Measurements from ENCODE around the gene JMJD7.

JMJD7 gene

DNA sequence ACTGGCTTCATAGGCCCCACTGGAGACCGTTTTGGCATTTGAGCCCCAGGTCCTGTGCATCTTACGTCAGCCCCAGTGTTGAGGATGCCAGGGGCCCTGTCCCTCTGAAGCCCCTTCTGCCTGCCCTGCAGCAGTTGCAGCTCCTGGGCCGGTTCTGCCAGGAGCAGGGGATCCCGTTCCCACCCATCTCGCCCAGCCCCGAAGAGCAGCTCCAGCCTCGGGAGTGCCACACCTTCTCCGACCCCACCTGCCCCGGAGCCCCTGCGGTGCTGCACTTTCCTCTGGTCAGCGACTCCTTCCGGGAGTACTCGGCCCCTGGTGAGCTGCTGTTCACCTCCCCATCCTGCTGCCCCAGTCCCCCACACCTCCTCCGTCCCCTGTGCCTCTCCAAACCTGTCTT, 19.3 kb downstream of the JMJD7 start:
- DNase-seq: no peak

DNA sequence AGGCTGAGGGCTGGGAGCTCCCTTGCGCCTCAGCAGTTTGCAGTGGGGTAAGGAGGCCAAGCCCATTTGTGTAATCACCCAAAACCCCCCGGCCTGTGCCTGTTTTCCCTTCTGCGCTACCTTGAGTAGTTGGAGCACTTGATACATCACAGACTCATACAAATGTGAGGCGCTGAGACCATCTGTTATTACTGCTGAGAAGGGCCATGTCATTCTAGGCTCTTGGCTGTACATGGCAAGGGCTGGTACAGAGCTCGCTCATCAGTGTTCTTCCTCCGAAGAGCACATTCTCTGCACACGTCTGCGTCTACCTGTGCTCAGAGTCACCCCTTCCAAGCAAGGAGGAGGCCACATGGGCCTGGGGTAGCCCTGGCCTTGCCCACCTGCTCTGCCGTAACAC, 20.1 kb downstream of the JMJD7 start:
- no peak for DNase-seq

GRCh38 chr15:41848631-41849030, 20.7 kb downstream of the JMJD7 start:
- DNase-seq: no peak

DNA sequence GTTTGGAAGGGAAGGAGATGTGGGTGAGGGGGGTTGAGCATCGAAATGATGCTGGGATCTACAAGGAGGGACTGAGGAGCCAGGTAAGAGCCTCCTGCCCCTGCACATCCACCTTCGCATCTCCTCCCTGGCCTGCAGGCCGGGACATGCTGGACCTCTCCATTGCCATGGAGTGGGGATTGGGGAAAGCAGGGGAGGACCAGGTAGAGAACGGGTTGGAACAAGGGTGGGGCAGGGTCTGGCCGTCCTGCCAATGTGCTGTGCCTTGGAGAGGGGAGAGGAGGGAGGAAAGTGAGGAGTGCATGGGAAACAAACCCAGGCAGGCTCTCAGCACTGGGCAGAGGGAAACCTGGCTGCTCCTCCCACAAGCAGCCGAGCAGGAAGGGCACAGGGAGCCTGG, 21.3 kb downstream of the JMJD7 start:
- DNase-seq: no peak

- no peak for DNase-seq
These were observed 22.0 kb downstream of the JMJD7 start for GRCh38 chr15:41849861-41850260.

- no peak for DNase-seq
These were observed 22.7 kb downstream of the JMJD7 start for GRCh38 chr15:41850482-41851166.

DNA sequence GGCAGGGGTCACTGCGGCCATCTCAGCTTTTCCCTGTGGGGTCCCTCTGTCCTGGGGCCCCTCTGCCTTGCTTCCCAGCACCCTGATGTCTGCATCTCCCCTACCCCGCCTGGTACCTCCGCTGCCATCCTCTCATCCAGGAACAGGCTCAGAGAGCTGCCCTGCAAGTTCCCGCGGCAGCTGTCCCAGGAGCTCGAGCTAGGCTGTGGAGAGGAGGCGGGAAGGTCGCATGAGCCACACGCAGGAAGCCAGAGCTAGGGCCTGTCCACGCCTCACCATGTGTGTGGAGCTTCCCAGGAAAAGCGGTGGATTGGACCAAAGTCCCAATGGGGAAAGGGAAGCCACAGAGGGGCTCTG, 23.3 kb downstream of the JMJD7 start:
- DNase-seq: no peak

- DNase-seq: no peak
These were observed 24.0 kb downstream of the JMJD7 start for GRCh38 chr15:41851755-41852370.

- no peak for DNase-seq
These were observed 25.1 kb downstream of the JMJD7 start for GRCh38 chr15:41852736-41853590.

- no peak for DNase-seq
These were observed 25.9 kb downstream of the JMJD7 start for GRCh38 chr15:41853831-41854230.

DNA sequence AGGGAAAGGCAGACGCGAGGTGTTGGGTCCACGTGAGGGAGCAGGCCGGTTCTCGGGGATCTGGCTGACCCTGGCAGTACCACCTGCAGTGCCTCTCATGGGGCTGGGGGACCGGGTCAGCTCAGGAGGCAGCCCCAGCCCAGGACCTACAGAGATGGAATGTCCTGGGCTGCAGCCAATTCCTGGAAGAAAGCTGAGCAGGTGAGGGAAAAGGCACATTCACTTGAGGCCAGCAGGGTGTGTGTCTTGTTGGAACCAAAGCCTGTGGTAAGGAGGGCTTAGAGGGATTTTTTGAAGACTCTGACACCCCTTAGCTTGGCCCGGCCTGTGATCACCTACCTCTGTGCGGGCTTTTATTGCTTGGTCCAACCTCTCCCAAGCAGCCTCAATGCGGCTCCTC, 26.6 kb downstream of the JMJD7 start:
- no peak for DNase-seq

DNA sequence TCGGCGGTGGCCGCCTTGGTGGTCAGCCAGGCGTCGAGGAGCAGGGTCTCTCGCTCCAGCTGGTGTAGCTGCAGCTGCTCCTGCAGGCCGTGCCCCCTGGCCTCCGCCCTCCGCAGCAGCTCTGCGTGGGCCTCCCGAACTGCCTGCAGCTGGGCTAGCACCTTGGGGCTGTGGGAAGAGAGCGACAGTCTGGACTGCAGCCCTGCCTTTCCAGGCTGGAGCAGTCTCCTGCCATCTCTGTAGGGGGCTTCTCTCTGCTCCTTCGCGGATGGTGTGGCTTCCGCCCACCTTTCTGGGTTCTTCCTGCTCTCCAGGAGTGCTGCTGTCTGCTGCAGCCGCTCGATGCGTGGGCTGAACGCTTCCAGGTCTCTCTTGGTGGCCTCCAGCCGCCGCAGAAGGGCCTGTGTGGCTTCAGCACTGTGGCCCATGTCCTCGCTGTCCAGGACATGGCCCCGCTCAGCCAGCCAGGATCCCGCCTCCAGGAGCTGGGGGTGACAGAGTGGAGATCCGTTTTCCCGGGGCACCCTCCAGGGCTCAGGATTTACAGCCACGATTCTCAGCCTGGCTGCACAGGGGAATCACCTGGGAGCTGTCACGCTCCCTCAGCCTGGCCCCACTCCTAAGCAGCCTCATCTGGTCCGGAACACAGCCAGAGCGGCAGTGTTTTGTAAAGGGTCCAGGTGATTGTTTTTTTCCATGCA, 27.5 kb downstream of the JMJD7 start:
- DNase-seq: no peak

DNA sequence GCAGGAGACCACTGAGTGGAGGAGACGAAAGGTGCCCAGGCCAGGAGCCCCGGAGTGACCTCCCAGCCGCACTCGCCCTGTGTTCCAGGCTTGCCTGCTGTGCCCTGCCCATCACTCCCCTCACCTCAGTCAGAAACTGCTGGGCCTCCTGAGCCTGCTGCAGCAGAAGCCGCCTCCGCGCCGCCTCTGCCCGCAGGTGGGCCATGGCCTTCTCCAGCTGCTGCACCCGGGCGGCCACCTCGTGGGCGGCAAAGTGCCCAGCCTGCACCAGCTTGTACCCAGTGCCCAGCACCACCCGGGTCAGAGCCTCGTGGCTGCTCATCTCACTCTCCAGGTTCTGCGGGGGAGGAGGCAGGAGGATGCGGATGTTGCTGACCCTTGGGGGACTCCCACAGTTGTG, 28.4 kb downstream of the JMJD7 start:
- DNase-seq: no peak

DNA sequence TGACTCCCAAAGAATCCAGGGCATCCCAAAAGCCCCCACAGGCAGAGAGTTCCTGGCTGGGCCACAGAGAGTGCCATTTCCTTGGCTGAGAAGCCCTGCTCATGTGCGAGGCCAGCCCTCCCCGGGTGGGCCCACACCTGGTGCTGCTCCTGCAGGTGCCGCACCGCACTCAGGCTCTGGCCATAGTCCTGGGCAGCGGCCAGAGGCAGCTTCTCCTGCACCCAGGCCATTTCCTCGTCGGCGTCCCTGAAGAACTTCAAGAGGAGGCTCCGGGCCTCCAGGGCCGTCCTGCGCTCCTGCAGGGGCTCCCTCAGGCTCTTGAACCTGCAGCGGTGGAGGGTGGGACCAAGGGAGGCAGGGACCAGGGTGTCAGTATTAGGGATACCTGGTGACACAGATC, 28.8 kb downstream of the JMJD7 start:
- no peak for DNase-seq

DNA sequence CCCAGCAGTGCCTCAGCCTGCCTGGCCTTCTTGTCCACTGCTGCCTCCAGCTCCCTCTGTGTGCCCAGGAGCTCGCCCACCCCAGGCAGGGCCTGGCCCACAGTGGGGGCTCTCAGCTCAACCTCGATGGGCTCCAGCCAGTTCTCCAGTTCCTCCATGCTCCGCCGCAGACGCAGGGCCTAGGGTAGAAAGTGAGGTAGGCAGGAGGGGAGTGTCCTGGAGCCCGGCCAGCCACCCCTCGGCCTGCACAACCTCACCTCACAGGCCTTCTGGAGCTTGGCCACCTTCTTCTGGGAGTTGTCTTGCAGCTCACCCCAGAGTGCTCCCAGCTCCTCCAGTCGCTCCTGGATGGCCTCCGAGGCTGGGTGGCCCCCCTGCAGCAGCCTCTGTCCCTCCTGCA, 29.4 kb downstream of the JMJD7 start:
- no peak for DNase-seq

DNA sequence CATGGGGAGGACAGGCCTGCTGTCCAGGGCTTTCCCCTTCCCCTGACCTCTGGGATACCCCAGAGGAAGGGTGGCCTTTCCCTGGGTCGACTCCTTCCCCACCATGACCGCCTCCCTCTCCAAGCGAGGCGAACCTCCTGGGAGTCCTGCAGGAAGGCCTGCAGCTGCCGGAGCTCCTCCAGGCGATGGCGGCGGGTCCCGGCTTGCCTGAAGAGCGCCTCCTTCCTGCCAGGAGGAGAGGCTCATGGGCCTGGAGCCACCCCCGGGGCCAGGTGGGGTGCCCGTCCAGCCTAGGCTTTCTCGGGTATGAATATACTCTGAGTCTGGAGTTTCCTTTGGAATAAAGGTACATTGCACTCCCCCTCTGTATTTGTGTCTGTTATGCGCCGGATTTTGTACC, 30.9 kb downstream of the JMJD7 start:
- DNase-seq: no peak

GRCh38 chr15:41860049-41860828, 32.3 kb downstream of the JMJD7 start:
- no peak for DNase-seq

DNA sequence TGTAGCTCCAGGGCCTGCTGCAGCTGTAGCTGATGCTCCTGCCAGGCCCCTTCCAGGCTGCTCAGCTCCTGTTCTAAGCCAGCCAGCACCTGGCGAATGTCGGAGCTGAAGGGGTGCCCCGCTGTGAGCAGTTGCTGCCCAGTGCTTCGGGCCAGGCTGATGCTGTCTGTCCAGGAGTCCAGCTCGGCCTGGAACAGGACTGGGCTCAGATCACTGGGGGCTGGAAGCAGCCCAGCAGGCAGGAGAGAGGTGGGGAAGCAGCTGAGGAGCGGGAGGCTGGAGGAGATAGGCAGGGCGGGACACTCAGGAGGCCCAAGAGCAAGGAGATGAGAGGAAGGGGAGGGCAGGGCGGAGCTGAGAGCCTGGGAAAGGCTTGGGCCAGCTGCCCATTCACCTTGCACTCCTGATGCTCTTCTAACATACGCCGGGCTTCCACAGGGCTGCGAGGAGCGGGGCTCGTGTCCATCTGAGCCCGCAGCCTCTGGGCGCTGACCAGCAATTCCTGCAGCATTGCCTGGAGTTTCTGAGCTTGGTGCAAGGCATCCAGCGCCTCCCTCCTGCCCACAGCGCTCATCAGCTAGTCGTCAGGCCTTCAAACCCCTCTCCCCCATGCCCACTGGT, 34.0 kb downstream of the JMJD7 start:
- no peak for DNase-seq

GRCh38 chr15:41862515-41863116, 34.7 kb downstream of the JMJD7 start:
- no peak for DNase-seq

DNA sequence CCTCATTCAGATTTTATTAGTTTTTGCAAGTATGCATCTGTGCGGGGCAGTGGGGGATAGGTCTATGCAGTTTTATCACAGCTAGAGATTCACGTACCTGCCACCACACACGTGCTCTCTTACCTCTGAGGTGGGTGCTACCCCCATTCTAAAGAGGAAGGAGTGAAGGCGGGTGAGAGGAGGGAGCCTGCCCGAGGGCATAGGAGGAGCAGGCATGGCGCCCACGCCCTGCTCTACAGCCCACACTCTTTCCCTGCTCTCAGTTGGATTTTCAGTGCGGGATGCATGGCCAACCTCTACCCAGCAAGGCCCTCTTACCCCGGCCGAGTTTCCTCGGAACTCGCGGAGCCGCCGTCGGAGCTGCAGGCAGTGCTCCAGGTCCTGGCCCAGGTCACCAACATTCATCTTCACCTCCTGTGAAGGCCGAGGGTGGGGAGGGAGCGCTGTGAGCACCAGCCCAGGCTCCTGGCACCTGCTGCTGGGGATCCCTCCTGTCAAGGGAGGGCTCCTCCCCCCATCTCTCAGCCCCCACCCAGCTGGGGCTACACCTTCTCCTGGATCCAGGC, 37.7 kb downstream of the JMJD7 start:
- DNase-seq: no peak

DNA sequence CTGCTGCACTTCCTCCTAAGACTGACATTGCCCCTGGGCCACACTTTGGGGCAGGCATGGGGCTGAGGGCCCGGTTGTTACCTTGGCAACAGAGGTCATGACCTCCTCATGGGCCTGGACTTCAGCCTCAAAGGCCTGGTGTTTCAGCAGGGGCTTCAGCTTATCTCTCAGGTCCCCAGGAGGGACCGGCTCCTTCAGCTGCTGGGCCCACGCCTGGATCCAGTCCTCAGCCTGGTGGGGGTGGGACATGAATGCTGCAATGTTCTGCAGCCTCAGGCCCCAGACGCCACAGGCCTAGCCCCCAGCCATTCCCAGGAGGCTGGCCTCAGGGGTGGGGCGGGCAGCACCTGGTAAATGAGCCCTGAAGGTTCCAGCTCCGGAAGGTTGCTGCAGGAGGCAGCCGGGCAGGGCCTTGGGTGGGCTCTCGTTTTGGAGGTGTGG, 38.4 kb downstream of the JMJD7 start:
- DNase-seq: no peak
